A673 (cell line): ENCODE results near the gene ABCC5.

Experiments used
- CTCF ChIP-seq: fragments of 300-800, 200-600 bp; sonication (generic); conservative IDR thresholded peaks from 2 replicates; pipeline ENCODE4 v1.5.1; 2017; ENCODE audit warnings: low read depth, mild to moderate bottlenecking, antibody characterized with exemption, low read length, moderate library complexity, mixed read lengths
- EZH2 ChIP-seq: fragments of 200-600 bp; sonication (generic); IDR thresholded peaks from 2 replicates; pipeline ENCODE4 v1.6.1; 2017; ENCODE audit warnings: borderline replicate concordance, low read depth, mild to moderate bottlenecking, mixed read lengths, antibody characterized with exemption, low read length; ENCODE audit not compliant: poor library complexity, severe bottlenecking

GRCh38 chr3:183954875-183955274 lies 62.8 kb downstream of the ABCC5 start:
- TF ChIP-seq EZH2 (no peak), CTCF (no peak)
